Subcutaneous adipose tissue (tissue), 4 donors: Measurements from ENCODE around the gene ANO7. TPM values are rescaled to one million over a fixed set of nuclear protein-coding genes. Genes with fewer than 3 reads are reported as not detected.

ENCODE experiments used
- CTCF ChIP-seq: fragments of 450-650 bp; IDR thresholded peaks from one replicate; pipeline ENCODE4 v1.5.1; 2016; ENCODE audit warnings: low read depth, mild to moderate bottlenecking, control low read depth, antibody characterized with exemption, moderate library complexity
- total RNA-seq, 4 donors: library from RNA; depleted of rRNA; stranded (reverse); fragments of >200 nt; gene quantifications; one replicate each; pipeline ENCODE4 v1.1.0, GENCODE V29; 2016

The ANO7 gene
- total RNA-seq, 4 donors from 2014 or later = 0.34 to 0.66 (median 0.65) TPM; not detected in 1

DNA sequence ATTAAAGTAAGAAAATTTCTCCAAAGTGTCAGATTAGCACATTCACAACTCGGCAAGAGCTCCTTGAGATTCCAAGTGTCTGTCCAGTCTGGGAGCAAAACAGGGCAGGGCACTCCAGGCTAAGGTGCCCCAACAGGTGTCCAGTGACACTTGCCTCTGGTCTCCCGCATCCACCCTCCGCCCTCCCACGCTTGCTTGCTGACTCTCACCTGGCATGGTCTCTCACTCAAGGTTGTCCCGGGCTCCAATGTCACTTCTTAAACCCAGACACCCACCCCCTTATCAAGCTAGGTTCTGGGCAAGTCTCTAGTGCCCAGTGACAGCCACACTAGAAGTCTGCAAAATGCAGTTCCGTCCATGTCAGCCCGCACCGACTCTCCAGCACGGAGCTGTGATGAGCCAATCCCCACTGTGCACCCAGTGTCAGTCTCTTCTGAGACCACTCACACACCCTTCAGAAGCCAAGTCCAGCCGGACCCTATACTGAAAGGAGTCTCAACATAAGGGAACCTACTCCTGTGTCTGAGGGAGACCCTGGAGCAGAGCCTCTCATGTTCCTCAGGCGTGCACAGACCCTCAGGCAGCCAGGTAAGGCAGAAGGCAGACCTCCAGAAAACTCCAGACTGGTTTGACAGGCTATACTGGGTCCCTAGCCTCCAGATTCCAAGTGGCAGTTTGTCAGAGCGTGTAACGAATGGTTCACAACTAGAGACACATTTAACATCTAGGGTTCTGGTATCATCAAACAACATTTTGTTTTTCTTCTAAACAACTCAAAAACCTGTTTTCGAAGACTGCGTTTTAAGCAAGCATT, 81.4 kb downstream of the ANO7 start:
- no peak for TF ChIP-seq CTCF

GRCh38 chr2:241270531-241270930, 82.1 kb downstream of the ANO7 start:
- no peak for TF ChIP-seq CTCF

DNA sequence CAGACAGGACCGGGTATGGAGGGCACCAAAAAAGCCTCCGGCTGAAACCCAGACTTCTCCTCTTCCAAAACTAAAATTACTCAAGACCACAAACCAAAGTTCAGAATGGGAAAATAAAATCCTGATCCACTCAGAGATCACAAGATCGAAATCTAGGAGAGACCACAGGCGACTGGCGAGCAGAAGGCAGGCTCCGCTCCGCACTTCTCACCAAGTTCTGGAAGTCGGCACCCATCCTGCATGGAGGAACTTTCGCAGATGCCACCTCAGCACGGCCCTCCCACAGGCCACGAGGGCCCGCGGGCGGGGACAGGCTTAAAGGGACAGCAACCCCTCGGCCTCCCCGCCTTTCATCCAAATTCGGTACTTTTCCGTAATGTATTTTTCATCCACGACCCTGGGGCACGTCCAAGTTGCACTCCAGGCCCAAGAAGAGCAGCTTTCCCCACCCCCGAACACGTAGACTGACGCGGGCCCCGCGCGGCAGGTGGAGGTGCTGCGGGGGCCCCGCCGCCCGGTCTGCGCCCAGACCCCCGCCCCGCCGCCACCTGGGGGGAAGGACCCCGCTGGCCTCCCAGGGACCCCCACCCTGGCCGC, 83.3 kb downstream of the ANO7 start:
- no peak for TF ChIP-seq CTCF

DNA sequence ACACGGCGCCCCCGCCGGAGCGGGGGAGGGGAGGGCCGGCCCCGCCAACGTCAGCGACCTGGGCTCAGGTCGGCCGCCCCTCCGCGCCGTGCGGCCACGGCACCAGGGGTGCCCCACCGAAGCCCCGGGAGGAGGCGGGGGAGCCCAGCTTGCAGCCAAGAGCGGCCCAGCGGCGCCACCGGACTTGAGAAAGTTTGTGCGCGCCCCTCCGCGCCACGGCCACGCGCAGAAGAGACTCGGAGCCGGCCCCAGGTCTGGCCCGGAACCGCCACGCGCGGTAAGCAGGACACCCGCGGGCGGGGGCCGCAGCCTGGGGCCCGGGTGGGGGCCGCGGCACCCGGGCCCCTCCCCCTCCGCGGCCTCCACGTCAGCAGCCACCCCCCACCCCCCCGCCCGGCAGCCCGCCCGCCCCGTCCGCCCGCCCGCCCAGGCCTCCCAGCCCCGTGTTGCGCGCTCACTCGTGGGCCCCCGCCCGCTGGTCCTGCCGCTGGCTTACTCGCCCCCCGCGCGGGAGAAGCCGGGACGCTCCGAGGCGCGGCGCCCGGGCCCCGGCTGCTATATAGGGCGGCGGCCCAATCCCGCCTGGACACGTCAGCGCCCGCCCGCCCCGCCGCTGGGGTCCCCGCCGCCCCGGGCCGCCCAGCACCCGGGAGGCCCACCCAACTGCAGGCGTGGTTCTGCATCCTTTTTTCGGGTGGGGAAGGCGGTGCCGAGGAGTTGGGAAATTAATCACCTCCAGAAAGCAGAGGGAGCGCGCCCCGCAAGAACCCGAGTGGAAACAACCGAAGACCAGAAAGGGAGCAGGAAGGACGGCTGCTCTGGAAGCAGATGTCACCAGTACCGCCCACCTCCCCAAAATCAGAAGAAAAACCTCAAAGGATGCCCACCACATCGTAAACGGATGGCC, 84.1 kb downstream of the ANO7 start:
- TF ChIP-seq CTCF = no peak

DNA sequence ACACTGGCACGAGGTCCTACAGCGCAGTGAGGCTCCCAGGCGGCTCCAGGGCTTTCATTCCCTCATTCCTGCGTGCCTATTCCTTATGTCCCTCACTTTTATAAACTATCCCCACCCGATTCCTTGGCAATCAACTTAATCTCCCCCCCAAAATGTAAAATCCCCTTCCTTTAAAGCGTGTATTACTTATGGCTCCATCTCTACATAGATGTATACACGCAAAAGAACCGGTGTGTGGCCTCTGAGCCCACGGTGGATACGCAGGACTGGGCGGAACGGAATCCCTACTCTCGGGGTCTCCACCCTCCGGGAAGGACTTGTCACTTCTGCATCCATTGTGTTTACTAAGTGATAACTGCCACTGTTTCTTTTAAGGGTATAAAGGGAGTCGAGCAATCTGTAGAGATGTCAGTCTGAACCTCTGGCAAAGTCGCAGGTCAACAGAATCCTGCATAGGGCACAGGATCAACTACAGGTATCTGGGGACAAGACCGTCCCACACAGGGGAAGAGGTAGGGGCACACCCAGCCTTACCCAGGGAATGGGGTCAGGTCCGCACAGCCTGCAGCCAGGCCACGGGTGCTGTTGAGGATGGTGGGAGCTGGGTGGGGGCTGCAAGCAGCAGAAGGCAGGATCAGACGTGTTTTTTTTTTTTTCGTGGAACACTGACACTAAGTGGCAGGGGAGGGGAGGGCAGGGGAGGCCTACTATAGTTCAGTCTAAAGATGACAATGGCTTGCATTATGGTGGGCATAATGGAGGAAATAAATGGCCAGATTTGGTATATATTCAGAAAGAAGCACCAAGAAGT, 84.9 kb downstream of the ANO7 start:
- no peak for TF ChIP-seq CTCF

DNA sequence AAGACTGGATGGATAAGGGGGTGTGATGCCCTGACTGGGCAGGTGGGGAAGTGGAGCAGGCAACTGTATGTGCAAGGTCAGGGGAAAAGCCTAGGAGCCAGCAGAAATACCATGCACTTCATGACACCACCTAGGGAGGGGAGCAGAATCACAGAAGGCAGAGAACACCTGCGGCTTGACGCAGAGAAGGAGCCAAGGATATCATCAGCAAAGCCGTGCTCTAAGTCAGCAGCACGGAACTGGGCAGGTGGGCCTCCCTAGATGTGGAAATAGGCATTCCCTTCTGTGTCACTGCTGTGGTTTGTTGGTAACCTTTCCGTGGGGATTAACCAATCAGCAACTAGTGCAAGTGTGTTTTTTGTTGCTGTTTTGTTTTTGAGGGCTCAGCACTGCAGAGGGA, 85.7 kb downstream of the ANO7 start:
- no peak for TF ChIP-seq CTCF

Other genes with a start within 250 kb of the ANO7 start
- 10 to 100 TPM; 34.9 to 83.3 (median 39.7) TPM for gene SNED1, start 190.1 kb upstream of the ANO7 start, total RNA-seq
- 10 to 100 TPM; 31.6 to 45.2 (median 38.4) TPM for gene MTERF4, start 86.4 kb upstream of the ANO7 start, total RNA-seq
- gene PASK, start 39.2 kb upstream of the ANO7 start, total RNA-seq = 1 to 10 TPM; 2.0 to 4.4 (median 4.0) TPM
- 10 to 100 TPM; 38.8 to 48.1 (median 40.3) TPM for gene PPP1R7, start 38.2 kb upstream of the ANO7 start, total RNA-seq
- gene HDLBP, start 127.0 kb downstream of the ANO7 start, total RNA-seq = 100 to 1,000 TPM; 306 to 581 (median 503) TPM
- gene SEPTIN2, start 127.2 kb downstream of the ANO7 start, total RNA-seq = 100 to 1,000 TPM; 299 to 428 (median 363) TPM
- 10 to 100 TPM; 27.4 to 49.1 (median 35.0) TPM for gene FARP2, start 167.6 kb downstream of the ANO7 start, total RNA-seq